ENCODE results near the gene ENOX1. TPM values are rescaled to one million over a fixed set of nuclear protein-coding genes. Genes with fewer than 3 reads are reported as not detected.

The ENOX1 gene
- total and polyA plus RNA-seq, 2 of the 13 experiments (the other 11 are each of a cell fraction or from before 2014, with no cell fraction given): not detected

DNA sequence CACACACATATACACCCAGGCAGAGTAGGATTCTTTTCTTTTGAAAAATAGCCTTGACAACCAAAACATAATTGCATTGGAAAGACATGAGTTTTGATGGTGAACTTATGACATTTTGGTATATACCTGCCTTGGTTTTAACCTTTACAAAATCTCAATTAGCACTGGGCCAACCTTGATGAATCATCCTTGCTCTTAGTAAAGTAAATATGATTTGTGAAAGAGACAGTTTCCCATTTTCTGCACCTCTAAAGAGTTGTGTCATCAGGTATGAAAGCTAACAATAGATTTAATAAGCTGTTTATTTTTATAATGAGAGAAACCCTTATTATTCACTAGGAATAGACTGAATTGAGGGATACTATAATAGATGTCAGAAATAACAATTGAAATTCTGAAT, 15.7 kb upstream of the ENOX1 start:
- Histone ChIP-seq H3K4me1 (ENCODE audit: insufficient read depth, low read length) (no peaks in the 10 kb centered on the region), H4K20me1 (ENCODE audit: insufficient read depth, low read length) (no peaks in the 10 kb centered on the region), H3K36me3 (replicated peaks in 1 of 2; ENCODE audit: control insufficient read depth in 1 of 2, insufficient read depth in 2 of 2, low read length in 2 of 2) (no peaks in the 10 kb centered on the region), H3K9ac (ENCODE audit: insufficient read depth, low read depth, low read length) (no peak overlapping the region), H3K4me3 (replicated peaks in 1 of 3; ENCODE audit: insufficient read depth in 1 of 3, low read depth in 2 of 3, low read length in 3 of 3) (no peak overlapping the region), H3K79me2 (ENCODE audit: insufficient read depth, low read length) (no peaks in the 10 kb centered on the region), H3K27me3 (ENCODE audit: control insufficient read depth in 1 of 2, insufficient read depth in 2 of 2, low read length in 2 of 2) (no peaks in the 10 kb centered on the region), H2AFZ (ENCODE audit: low read length) (no peak overlapping the region), H3K9me3 (ENCODE audit: low read length) (no peaks in the 10 kb centered on the region), H3K4me2 (ENCODE audit: low read depth, low read length) (no peak overlapping the region), H3K27ac (ENCODE audit: extremely low read length, insufficient read depth, low read length) (no peak overlapping the region)
- in situ Hi-C loops (cut with HindIII; ENCODE audit: extremely low pct_ligation_motif_present, low pct_unique_long_range_greater_than_20kb) (loop anchor here (25.0 kb wide), 1 partner anchor 840 kb away; no protein-coding TSS in a partner anchor), intact Hi-C loops (cut with micrococcal nuclease; ENCODE audit: unreplicated experiment) (no loop called here)
- CTCF ChIA-PET (ENCODE audit: low intra/inter-chr PET ratio, low total read pairs): no interaction called here
- no peak for TF ChIP-seq ZNF768 (CRISPR knock-in tag; IDR thresholded peaks at IDR 0.05)
- POLR2A ChIA-PET: no interaction called here
- DNase-seq (ENCODE audit: low spot score) (no peak), FAIRE-seq (no peak), ATAC-seq (no peak)
- no TSS peak for BruUV-seq (replicated peaks)

- no peak for FAIRE-seq
- Histone ChIP-seq H3K9me3 (ENCODE audit: low read length) (no peaks in the 10 kb centered on the region), H3K4me3 (replicated peaks in 1 of 3; ENCODE audit: insufficient read depth in 1 of 3, low read depth in 2 of 3, low read length in 3 of 3) (no peak overlapping the region), H3K36me3 (replicated peaks in 1 of 2; ENCODE audit: control insufficient read depth in 1 of 2, insufficient read depth in 2 of 2, low read length in 2 of 2) (no peaks in the 10 kb centered on the region), H3K27ac (ENCODE audit: extremely low read length, insufficient read depth, low read length) (no peak overlapping the region), H2AFZ (ENCODE audit: low read length) (no peak overlapping the region), H3K4me1 (ENCODE audit: insufficient read depth, low read length) (no peaks in the 10 kb centered on the region), H3K27me3 (ENCODE audit: control insufficient read depth in 1 of 2, insufficient read depth in 2 of 2, low read length in 2 of 2) (no peaks in the 10 kb centered on the region), H3K4me2 (ENCODE audit: low read depth, low read length) (no peak overlapping the region), H3K9ac (ENCODE audit: insufficient read depth, low read depth, low read length) (no peak overlapping the region), H3K79me2 (ENCODE audit: insufficient read depth, low read length) (no peaks in the 10 kb centered on the region), H4K20me1 (ENCODE audit: insufficient read depth, low read length) (no peaks in the 10 kb centered on the region)
- ChIA-PET CTCF (ENCODE audit: low intra/inter-chr PET ratio, low total read pairs) (no interaction called here), POLR2A (no interaction called here)
- no peak for DNase-seq (ENCODE audit: low spot score)
- intact Hi-C loops (cut with micrococcal nuclease; ENCODE audit: unreplicated experiment): no loop called here
- ATAC-seq: no peak
- WGBS (ENCODE audit: low lambda C conversion rate): 51% methylated on average over 3 of the region's 3 CpGs
- in situ Hi-C loops (cut with HindIII; ENCODE audit: extremely low pct_ligation_motif_present, low pct_unique_long_range_greater_than_20kb): loop anchor here (25.0 kb wide), 1 partner anchor 839 kb away; no protein-coding TSS in a partner anchor
- no TSS peak for BruUV-seq (replicated peaks)
- TF ChIP-seq, protein P1, sequence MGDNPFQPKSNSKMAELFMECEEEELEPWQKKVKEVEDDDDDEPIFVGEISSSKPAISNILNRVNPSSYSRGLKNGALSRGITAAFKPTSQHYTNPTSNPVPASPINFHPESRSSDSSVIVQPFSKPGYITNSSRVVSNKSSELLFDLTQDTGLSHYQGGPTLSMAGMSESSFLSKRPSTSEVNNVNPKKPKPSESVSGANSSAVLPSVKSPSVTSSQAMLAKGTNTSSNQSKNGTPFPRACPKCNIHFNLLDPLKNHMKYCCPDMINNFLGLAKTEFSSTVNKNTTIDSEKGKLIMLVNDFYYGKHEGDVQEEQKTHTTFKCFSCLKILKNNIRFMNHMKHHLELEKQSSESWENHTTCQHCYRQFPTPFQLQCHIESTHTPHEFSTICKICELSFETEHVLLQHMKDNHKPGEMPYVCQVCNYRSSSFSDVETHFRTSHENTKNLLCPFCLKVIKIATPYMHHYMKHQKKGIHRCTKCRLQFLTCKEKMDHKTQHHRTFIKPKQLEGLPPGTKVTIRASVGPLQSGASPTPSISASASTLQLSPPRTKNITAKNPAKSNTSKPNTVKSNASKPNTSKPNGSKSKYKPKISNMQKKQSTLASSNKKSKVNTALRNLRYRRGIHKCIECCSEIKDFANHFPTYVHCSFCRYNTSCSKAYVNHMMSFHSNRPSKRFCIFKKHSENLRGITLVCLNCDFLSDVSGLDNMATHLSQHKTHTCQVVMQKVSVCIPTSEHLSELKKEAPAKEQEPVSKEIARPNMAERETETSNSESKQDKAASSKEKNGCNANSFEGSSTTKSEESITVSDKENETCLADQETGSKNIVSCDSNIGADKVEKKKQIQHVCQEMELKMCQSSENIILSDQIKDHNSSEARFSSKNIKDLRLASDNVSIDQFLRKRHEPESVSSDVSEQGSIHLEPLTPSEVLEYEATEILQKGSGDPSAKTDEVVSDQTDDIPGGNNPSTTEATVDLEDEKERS (CRISPR knock-in tag; IDR thresholded peaks at IDR 0.05): no peak
- TF ChIP-seq TCF7 (IDR thresholded peaks at IDR 0.05; ENCODE audit: low read depth): no peak
- no peak for TF ChIP-seq MYNN (CRISPR knock-in tag; IDR thresholded peaks at IDR 0.05; ENCODE audit: low read depth)
- TF ChIP-seq, protein P2, sequence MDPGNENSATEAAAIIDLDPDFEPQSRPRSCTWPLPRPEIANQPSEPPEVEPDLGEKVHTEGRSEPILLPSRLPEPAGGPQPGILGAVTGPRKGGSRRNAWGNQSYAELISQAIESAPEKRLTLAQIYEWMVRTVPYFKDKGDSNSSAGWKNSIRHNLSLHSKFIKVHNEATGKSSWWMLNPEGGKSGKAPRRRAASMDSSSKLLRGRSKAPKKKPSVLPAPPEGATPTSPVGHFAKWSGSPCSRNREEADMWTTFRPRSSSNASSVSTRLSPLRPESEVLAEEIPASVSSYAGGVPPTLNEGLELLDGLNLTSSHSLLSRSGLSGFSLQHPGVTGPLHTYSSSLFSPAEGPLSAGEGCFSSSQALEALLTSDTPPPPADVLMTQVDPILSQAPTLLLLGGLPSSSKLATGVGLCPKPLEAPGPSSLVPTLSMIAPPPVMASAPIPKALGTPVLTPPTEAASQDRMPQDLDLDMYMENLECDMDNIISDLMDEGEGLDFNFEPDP (CRISPR knock-in tag; conservative IDR thresholded peaks at IDR 0.05): no peak
These were observed 14.1 kb upstream of the ENOX1 start for GRCh38 chr13:43800828-43801227.

Measured in HepG2 (cell line).